ENCODE data around the gene C1GALT1. TPM values are rescaled to one million over a fixed set of nuclear protein-coding genes. Genes with fewer than 3 reads are reported as not detected.
"Not testable (repeated sequence)": the region's sequence is repeated elsewhere in the genome, so short reads cannot be mapped to it uniquely, and the experiment has no call there.

Gene C1GALT1
- polyA plus RNA-seq, 4 donors: 10.0 to 62.0 (median 14.1) TPM

DNA sequence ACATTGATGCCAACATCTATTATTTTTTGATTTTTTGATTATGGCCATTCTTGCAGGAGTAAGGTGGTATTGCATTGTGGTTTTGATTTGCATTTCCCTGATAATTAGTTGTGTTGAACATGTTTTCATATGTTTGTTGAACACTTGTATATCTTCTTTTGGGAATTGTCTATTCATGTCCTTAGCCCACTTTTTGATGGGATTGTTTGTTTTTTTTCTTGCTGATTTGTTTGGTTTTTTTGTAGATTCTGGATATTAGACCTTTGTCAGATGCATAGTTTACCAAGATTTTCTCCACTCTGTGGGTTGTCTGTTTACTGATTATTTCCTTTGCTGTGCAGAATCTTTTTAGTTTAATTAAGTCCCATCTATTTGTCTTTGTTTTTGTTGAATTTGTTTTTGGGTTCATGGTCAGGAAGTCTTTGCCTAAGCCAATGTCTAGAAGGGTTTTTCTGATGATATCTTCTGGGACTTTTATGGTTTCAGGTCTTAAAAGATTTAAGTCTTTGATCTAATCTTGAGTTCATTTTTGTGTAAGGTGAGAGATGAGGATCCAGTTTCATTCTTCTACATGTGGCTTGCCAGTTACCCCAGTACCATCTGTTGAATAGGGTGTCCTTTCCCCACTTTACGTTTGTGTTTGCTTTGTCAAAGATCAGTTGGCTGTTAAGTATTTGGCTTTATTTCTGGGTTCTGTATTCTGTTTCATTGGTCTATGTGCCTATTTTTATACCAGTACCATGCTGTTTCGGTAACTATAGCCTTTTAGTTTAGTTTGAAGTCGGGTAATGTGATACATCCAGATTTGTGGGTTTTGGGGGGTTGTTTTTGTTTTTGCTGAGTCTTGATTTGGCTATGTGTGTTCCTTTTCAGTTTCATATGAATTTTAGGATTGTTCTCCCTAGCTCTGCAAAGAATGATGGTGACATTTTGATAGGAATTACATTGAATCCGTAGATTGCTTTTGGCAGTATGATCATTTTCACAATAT, 10.7 kb downstream of the C1GALT1 start:
- not testable (repeated sequence) for DNase-seq; H3K36me3 ChIP-seq (ENCODE audit: control insufficient read depth in 3 of 3, insufficient read depth in 2 of 3, low read depth in 1 of 3, low read length in 3 of 3); H3K4me1 ChIP-seq (ENCODE audit: control insufficient read depth in 3 of 3, insufficient read depth in 2 of 3, low read depth in 1 of 3, low read length in 2 of 3); H3K27ac ChIP-seq (ENCODE audit: low read depth in 1 of 3, low read length in 2 of 3); H3K27me3 ChIP-seq (ENCODE audit: control insufficient read depth in 3 of 3, insufficient read depth in 3 of 3, low read length in 3 of 3); H3K9me3 ChIP-seq (ENCODE audit: control insufficient read depth in 2 of 2, insufficient read depth in 1 of 2, low read depth in 1 of 2, low read length in 1 of 2); FAIRE-seq; H3K4me3 ChIP-seq (ENCODE audit: low read depth in 1 of 3, low read length in 3 of 3)
- WGBS, 3 donors: 84 to 93% (median 86%) methylated on average over 4 of the region's 4 CpGs

DNA sequence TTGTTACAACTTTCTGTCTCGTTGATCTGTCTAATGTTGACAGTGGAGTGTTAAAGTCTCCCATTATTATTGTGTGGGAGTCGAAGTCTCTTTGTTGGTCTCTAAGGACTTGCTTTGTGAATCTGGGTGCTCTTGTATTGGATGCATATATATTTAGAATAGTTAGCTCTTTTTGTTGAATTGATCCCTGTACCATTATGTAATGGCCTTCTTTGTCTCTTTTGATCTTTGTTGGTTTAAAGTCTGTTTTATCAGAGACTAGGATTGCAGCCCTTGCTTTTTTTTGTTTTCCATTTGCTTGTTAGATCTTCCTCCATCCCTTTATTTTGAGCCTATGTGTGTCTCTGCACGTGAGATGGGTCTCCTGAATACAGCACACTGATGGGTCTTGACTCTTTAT, 17.2 kb downstream of the C1GALT1 start:
- FAIRE-seq; H3K4me3 ChIP-seq (ENCODE audit: low read depth in 1 of 3, low read length in 3 of 3); DNase-seq; H3K27me3 ChIP-seq (ENCODE audit: control insufficient read depth in 3 of 3, insufficient read depth in 3 of 3, low read length in 3 of 3); H3K4me1 ChIP-seq (ENCODE audit: control insufficient read depth in 3 of 3, insufficient read depth in 2 of 3, low read depth in 1 of 3, low read length in 2 of 3); H3K27ac ChIP-seq (ENCODE audit: low read depth in 1 of 3, low read length in 2 of 3): not testable (repeated sequence)
- 91 to 100% (median 98%) methylated on average over 3 of the region's 3 CpGs for WGBS, 3 donors
- peaks cover 0 to 10% (median 0%) of the 10 kb centered on the region in 3 donors for H3K36me3 ChIP-seq (ENCODE audit: control insufficient read depth in 3 of 3, insufficient read depth in 2 of 3, low read depth in 1 of 3, low read length in 3 of 3)
- H3K9me3 ChIP-seq (ENCODE audit: control insufficient read depth in 2 of 2, insufficient read depth in 1 of 2, low read depth in 1 of 2, low read length in 1 of 2): peaks cover 0 to 22% of the 10 kb centered on the region in 2 donors

DNA sequence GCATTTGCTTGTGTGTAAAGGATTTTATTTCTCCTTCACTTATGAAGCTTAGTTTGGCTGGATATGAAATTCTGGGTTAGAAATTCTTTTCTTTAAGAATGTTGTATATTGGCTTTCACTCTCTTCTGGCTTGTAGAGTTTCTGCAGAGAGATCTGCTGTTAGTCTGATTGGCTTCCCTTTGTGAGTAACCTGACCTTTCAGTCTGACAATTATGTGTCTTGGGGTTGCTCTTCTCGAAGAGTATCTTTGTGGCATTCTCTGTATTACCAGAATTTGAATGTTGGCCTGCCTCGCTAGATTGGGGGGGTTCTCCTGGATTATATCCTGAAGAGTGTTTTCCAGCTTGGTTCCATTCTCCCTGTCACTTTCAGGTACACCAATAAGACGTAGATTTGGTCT, 17.9 kb downstream of the C1GALT1 start:
- Histone ChIP-seq H3K9me3 (ENCODE audit: control insufficient read depth in 2 of 2, insufficient read depth in 1 of 2, low read depth in 1 of 2, low read length in 1 of 2) (peaks cover 0 to 22% of the 10 kb centered on the region in 2 donors), H3K36me3 (ENCODE audit: control insufficient read depth in 3 of 3, insufficient read depth in 2 of 3, low read depth in 1 of 3, low read length in 3 of 3) (peaks cover 0 to 10% (median 0%) of the 10 kb centered on the region in 3 donors)
- not testable (repeated sequence) for H3K4me1 ChIP-seq (ENCODE audit: control insufficient read depth in 3 of 3, insufficient read depth in 2 of 3, low read depth in 1 of 3, low read length in 2 of 3); H3K4me3 ChIP-seq (ENCODE audit: low read depth in 1 of 3, low read length in 3 of 3); DNase-seq; H3K27me3 ChIP-seq (ENCODE audit: control insufficient read depth in 3 of 3, insufficient read depth in 3 of 3, low read length in 3 of 3); H3K27ac ChIP-seq (ENCODE audit: low read depth in 1 of 3, low read length in 2 of 3); FAIRE-seq
- 90 to 94% (median 94%) methylated on average over 3 of the region's 3 CpGs for WGBS, 3 donors

DNA sequence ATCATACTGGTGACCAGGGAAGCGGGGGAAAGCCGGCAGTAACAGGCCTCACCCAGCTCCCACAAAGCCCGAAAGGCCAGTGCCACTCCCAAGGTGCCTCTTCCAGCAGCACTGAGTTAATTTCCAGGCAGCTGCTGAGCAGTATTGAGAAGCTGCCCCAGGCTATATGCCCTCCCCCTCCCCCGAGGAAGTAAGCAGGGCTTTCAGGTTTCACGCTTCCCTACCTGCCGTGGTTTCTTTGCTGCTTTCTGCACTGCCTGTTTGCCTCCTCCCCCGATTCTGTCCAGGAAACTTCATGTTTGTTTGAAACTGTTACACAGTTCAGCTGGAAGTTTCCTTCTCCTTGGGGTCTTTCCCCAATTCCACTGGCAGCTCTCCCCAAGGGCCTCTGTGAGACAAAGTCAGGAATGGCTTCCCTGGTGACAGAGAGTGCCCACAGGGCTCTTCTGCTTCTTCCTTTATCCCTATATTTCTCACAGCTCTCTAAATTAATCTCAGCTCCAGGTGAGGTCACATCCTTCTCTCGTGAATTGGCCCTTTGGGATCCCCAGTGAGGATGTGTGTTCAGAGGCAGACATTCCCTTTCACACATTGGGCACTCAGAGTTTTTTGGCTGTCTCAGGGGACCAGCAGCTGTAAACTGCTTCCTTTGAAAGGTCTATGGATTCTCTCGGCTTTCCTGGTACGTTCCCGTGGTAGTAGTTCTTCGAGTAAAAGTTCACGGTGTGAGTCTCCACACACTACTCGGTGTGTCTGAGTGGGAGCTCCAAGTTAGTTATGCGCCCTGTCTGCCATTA, 19.4 kb downstream of the C1GALT1 start:
- peak in 1 of 2 donors; percentile 37 for DNase-seq
- Histone ChIP-seq H3K27me3 (ENCODE audit: control insufficient read depth in 3 of 3, insufficient read depth in 3 of 3, low read length in 3 of 3) (no peaks in the 10 kb centered on the region), H3K36me3 (ENCODE audit: control insufficient read depth in 3 of 3, insufficient read depth in 2 of 3, low read depth in 1 of 3, low read length in 3 of 3) (peaks cover 0 to 10% (median 0%) of the 10 kb centered on the region in 3 donors), H3K4me1 (ENCODE audit: control insufficient read depth in 3 of 3, insufficient read depth in 2 of 3, low read depth in 1 of 3, low read length in 2 of 3) (peaks cover 0 to 2% (median 0%) of the 10 kb centered on the region in 3 donors), H3K9me3 (ENCODE audit: control insufficient read depth in 2 of 2, insufficient read depth in 1 of 2, low read depth in 1 of 2, low read length in 1 of 2) (peaks cover 0 to 25% of the 10 kb centered on the region in 2 donors), H3K27ac (ENCODE audit: low read depth in 1 of 3, low read length in 2 of 3) (peak overlapping the region in 2 of 3 donors; percentile 17 to 74), H3K4me3 (ENCODE audit: low read depth in 1 of 3, low read length in 3 of 3) (no peak overlapping the region)
- FAIRE-seq: no peak
- WGBS, 3 donors: 63 to 72% (median 66%) methylated on average over 15 of the region's 15 CpGs

DNA sequence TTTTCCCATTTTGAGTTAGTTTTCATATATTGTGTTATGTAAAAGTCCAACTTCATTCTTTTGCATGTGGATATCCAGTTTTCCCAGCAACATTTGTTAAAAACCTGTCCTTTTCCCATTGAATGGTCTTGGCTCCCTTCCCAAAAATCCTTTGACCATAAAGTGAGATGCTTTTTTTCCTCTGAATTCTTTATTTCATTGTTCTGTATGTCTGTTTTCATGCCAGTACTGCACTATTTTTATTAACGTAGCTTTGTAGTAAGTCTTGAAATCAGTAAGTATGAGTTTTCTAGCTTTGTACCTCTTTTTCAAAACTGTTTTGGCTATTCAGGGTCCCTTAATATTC, 20.0 kb downstream of the C1GALT1 start:
- Histone ChIP-seq H3K27me3 (ENCODE audit: control insufficient read depth in 3 of 3, insufficient read depth in 3 of 3, low read length in 3 of 3) (no peaks in the 10 kb centered on the region), H3K9me3 (ENCODE audit: control insufficient read depth in 2 of 2, insufficient read depth in 1 of 2, low read depth in 1 of 2, low read length in 1 of 2) (peaks cover 0 to 21% of the 10 kb centered on the region in 2 donors), H3K27ac (ENCODE audit: low read depth in 1 of 3, low read length in 2 of 3) (no peak overlapping the region), H3K4me1 (ENCODE audit: control insufficient read depth in 3 of 3, insufficient read depth in 2 of 3, low read depth in 1 of 3, low read length in 2 of 3) (peaks cover 0 to 2% (median 0%) of the 10 kb centered on the region in 3 donors), H3K4me3 (ENCODE audit: low read depth in 1 of 3, low read length in 3 of 3) (no peak overlapping the region), H3K36me3 (ENCODE audit: control insufficient read depth in 3 of 3, insufficient read depth in 2 of 3, low read depth in 1 of 3, low read length in 3 of 3) (peaks cover 0 to 10% (median 0%) of the 10 kb centered on the region in 3 donors)
- DNase-seq (no peak), FAIRE-seq (no peak)
- 85 to 96% (median 90%) methylated on average over 1 of the region's 1 CpG for WGBS, 3 donors

DNA sequence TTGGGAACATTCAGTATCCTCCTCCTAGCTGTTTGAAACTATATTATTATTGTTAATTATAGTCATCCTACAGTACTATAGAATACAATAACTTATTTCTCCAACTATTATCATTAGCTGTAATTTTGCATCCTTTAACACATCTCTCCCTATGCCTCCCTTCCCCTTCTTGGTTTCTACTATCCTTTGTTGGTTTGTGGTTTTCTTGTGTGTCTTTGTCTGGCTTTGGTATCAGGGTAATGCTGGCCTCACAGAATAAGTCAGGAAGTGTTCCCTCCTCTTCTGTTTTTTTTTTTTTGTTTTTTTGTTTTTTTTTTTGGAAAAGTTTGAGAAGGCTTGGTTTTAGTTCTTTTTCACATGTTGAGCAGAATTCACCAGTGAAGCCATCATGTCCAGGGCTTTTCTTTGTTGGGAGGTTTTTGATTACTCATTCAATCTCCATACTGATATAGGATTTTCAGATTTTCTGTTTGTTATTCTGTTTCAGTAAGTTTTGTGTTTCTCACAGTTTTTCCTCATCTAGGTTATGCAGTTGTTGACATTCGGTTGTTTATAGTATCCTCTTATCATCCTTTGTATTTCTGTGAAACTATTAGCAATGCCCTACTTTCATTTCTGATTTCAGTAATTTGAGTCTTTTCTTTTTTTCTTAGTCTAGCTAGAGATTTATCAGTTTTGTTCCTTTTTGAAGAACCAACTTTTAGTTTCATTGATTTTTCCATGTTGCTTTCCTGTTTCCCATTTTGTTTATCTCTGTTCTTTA, 21.6 kb downstream of the C1GALT1 start:
- 69 to 86% (median 75%) methylated on average over 1 of the region's 1 CpG for WGBS, 3 donors
- FAIRE-seq (no peak), DNase-seq (no peak)
- peaks cover 0 to 2% (median 0%) of the 10 kb centered on the region in 3 donors for H3K4me1 ChIP-seq (ENCODE audit: control insufficient read depth in 3 of 3, insufficient read depth in 2 of 3, low read depth in 1 of 3, low read length in 2 of 3)
- no peak overlapping the region for H3K4me3 ChIP-seq (ENCODE audit: low read depth in 1 of 3, low read length in 3 of 3)
- no peaks in the 10 kb centered on the region for H3K27me3 ChIP-seq (ENCODE audit: control insufficient read depth in 3 of 3, insufficient read depth in 3 of 3, low read length in 3 of 3)
- H3K36me3 ChIP-seq (ENCODE audit: control insufficient read depth in 3 of 3, insufficient read depth in 2 of 3, low read depth in 1 of 3, low read length in 3 of 3): peaks cover 0 to 13% (median 0%) of the 10 kb centered on the region in 3 donors
- peaks cover 0 to 25% of the 10 kb centered on the region in 2 donors for H3K9me3 ChIP-seq (ENCODE audit: control insufficient read depth in 2 of 2, insufficient read depth in 1 of 2, low read depth in 1 of 2, low read length in 1 of 2)
- H3K27ac ChIP-seq (ENCODE audit: low read depth in 1 of 3, low read length in 2 of 3): no peak overlapping the region

DNA sequence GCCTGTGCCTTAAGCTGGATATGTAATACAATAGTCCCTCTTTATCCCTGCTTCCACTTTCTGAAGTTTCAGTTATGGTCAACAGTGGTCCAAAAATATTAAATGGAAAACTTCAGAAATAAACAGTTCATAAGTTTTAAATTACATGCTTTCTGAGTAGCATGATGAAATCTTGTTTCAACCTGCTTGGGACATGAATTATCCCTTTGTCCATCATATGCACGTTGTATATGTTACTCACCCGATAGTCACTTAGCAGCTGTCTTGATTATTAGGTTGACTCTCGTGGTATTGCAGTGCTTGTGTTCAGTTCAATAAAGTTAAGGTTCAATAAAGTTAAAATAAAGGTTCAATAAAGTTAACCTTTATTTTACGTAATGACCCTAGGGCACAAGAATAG, 25.5 kb downstream of the C1GALT1 start:
- WGBS, 3 donors: 89 to 96% (median 95%) methylated on average over 4 of the region's 4 CpGs
- Histone ChIP-seq H3K36me3 (ENCODE audit: control insufficient read depth in 3 of 3, insufficient read depth in 2 of 3, low read depth in 1 of 3, low read length in 3 of 3) (peaks cover 2 to 9% (median 3%) of the 10 kb centered on the region in 3 donors), H3K27me3 (ENCODE audit: control insufficient read depth in 3 of 3, insufficient read depth in 3 of 3, low read length in 3 of 3) (no peaks in the 10 kb centered on the region), H3K9me3 (ENCODE audit: control insufficient read depth in 2 of 2, insufficient read depth in 1 of 2, low read depth in 1 of 2, low read length in 1 of 2) (peaks cover 0 to 26% of the 10 kb centered on the region in 2 donors), H3K4me3 (ENCODE audit: low read depth in 1 of 3, low read length in 3 of 3) (no peak overlapping the region), H3K27ac (ENCODE audit: low read depth in 1 of 3, low read length in 2 of 3) (no peak overlapping the region), H3K4me1 (ENCODE audit: control insufficient read depth in 3 of 3, insufficient read depth in 2 of 3, low read depth in 1 of 3, low read length in 2 of 3) (no peaks in the 10 kb centered on the region)
- DNase-seq: no peak
- FAIRE-seq: no peak

DNA sequence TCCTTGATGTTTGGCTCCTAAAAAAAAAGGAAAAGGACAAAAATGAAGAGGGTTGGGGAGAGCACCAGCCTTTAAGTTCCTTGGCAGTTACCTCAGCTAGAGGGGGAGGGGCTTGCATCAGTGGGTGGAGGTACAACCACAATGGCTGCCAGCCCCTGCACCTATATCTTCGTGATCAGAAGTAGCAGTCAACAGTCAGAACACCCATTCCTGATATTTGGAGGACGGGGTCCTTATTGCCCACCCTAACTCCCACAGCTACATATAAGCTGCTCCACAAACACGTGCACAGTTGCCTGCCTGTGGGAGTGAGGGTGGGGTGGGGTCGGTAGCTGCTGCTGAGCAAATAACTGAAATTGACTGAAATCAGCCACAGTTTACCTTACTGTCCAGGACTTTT, 26.2 kb downstream of the C1GALT1 start:
- WGBS, 3 donors: 84 to 94% (median 90%) methylated on average over 4 of the region's 4 CpGs
- DNase-seq: no peak
- no peak for FAIRE-seq
- Histone ChIP-seq H3K4me1 (ENCODE audit: control insufficient read depth in 3 of 3, insufficient read depth in 2 of 3, low read depth in 1 of 3, low read length in 2 of 3) (no peaks in the 10 kb centered on the region), H3K9me3 (ENCODE audit: control insufficient read depth in 2 of 2, insufficient read depth in 1 of 2, low read depth in 1 of 2, low read length in 1 of 2) (peaks cover 0 to 26% of the 10 kb centered on the region in 2 donors), H3K27ac (ENCODE audit: low read depth in 1 of 3, low read length in 2 of 3) (no peak overlapping the region), H3K36me3 (ENCODE audit: control insufficient read depth in 3 of 3, insufficient read depth in 2 of 3, low read depth in 1 of 3, low read length in 3 of 3) (peaks cover 2 to 9% (median 3%) of the 10 kb centered on the region in 3 donors), H3K27me3 (ENCODE audit: control insufficient read depth in 3 of 3, insufficient read depth in 3 of 3, low read length in 3 of 3) (no peaks in the 10 kb centered on the region), H3K4me3 (ENCODE audit: low read depth in 1 of 3, low read length in 3 of 3) (no peak overlapping the region)
